Keratinocyte (primary cell): ENCODE results near the gene WDR45B. TPM values are rescaled to one million over a fixed set of nuclear protein-coding genes. Genes with fewer than 3 reads are reported as not detected.

Experiments
- DNase-seq: peaks from one replicate; pipeline ENCODE4 v3.0.0-alpha.2; 2011; ENCODE audit warnings: low read depth, missing footprints, low spot score
- FAIRE-seq: peaks from 2 replicates; lab custom pipeline; 2011; peaks lifted over from hg19 to GRCh38; lab: Jason Lieb, UNC
- H2AFZ ChIP-seq: 2 replicates; pipeline ENCODE4 v1.6.0; 2012; ENCODE audit warnings: low read length, control low read depth, inconsistent platforms; ENCODE audit not compliant: control insufficient read depth
- H3K27ac ChIP-seq: 2 replicates; pipeline ENCODE4 v1.5.1; 2011; ENCODE audit warnings: low read length; ENCODE audit not compliant: control insufficient read depth, insufficient read depth
- H3K27me3 ChIP-seq: 3 replicates; pipeline ENCODE4 v1.6.0; 2011; ENCODE audit warnings: low read length; ENCODE audit not compliant: control insufficient read depth, insufficient read depth; ENCODE audit errors: extremely low read depth
- H3K36me3 ChIP-seq, 2 experiments: 2 replicates in 1 of 2; 3 replicates in 1 of 2; pipeline ENCODE4 v1.5.1; 2011; ENCODE audit warnings: low read length in 2 of 2, mild to moderate bottlenecking in 1 of 2; ENCODE audit not compliant: control insufficient read depth in 2 of 2, insufficient read depth in 2 of 2; ENCODE audit errors: extremely low read depth in 1 of 2
- H3K4me1 ChIP-seq: 3 replicates; pipeline ENCODE4 v1.5.1; 2011; ENCODE audit warnings: low read length; ENCODE audit not compliant: control insufficient read depth, insufficient read depth; ENCODE audit errors: extremely low read depth
- H3K4me2 ChIP-seq: 3 replicates; pipeline ENCODE4 v1.6.0; 2011; ENCODE audit warnings: low read depth, low read length; ENCODE audit not compliant: control insufficient read depth, insufficient read depth; ENCODE audit errors: extremely low read depth
- H3K4me3 ChIP-seq, 3 experiments: fragments of 200-600 bp in 1 of 3; sonication (generic) in 1 of 3; 2 replicates in 2 of 3; 3 replicates in 1 of 3; pipeline ENCODE4 v1.5.1; 2011 to 2016; ENCODE audit warnings: low read length in 3 of 3, mild to moderate bottlenecking in 3 of 3, control low read depth in 2 of 3, inconsistent platforms in 1 of 3, low read depth in 1 of 3, mixed read lengths in 1 of 3, mixed run types in 1 of 3, moderate library complexity in 1 of 3; ENCODE audit not compliant: control insufficient read depth in 2 of 3, insufficient read depth in 2 of 3; ENCODE audit errors: extremely low read depth in 1 of 3
- H3K79me2 ChIP-seq: 2 replicates; pipeline ENCODE4 v1.6.0; 2012; ENCODE audit warnings: low read length; ENCODE audit not compliant: control insufficient read depth, insufficient read depth
- H3K9ac ChIP-seq: 3 replicates; pipeline ENCODE4 v1.6.0; 2011; ENCODE audit warnings: low read length; ENCODE audit not compliant: control insufficient read depth, insufficient read depth; ENCODE audit errors: extremely low read depth
- H3K9me1 ChIP-seq: 3 replicates; pipeline ENCODE4 v1.6.0; 2011; ENCODE audit warnings: low read length; ENCODE audit not compliant: control insufficient read depth, insufficient read depth; ENCODE audit errors: extremely low read depth
- H3K9me3 ChIP-seq: 2 replicates; pipeline ENCODE4 v1.5.1; 2012; ENCODE audit warnings: low read depth, low read length; ENCODE audit not compliant: control insufficient read depth
- H4K20me1 ChIP-seq: 3 replicates; pipeline ENCODE4 v1.6.0; 2011; ENCODE audit warnings: low read length; ENCODE audit not compliant: control insufficient read depth, insufficient read depth; ENCODE audit errors: extremely low read depth
- EZH2 ChIP-seq: IDR thresholded peaks from one replicate; pipeline ENCODE4 v1.6.1; 2012; ENCODE audit warnings: inconsistent platforms, mild to moderate bottlenecking, low read length, moderate library complexity
- dilution Hi-C: fragments of 300-500 bp; cut with MboI; formaldehyde crosslinking; loops from one replicate; pipeline ENCODE4 v1.7.0; 2020; ENCODE audit warnings: low sequenced_read_pairs; ENCODE audit not compliant: extremely low pct_ligation_motif_present
- polyA plus RNA-seq, 5 experiments: library from polyadenylated mRNA; depleted of rRNA in 3 of 5; stranded (reverse) in 3 of 5; stranded (forward) in 1 of 5; unstranded in 1 of 5; fragments of >200 nt; gene quantifications; 1 replicate in 1 of 5; 2 replicates in 3 of 5; 3 replicates in 1 of 5; pipeline versions ENCODE4 v1.2.1 to v1.2.3, GENCODE V29; 2011 to 2012; ENCODE audit warnings: missing spikeins in 2 of 5, low read depth in 1 of 5, low replicate concordance in 1 of 5
- small RNA-seq, 3 experiments: library from RNA; depleted of rRNA; stranded (forward); fragments of <200 nt; gene quantifications; one replicate each; pipeline ENCODE3, GENCODE V24; 2012; ENCODE audit warnings: low read depth in 3 of 3, low replicate concordance in 1 of 3; ENCODE audit not compliant: insufficient read length in 3 of 3
- TF ChIP-seq, protein P1 (sequence below), 3 experiments: IDR thresholded peaks in 1 of 3; conservative IDR thresholded peaks in 1 of 3; optimal IDR thresholded peaks in 1 of 3; 2 replicates in 2 of 3; 3 replicates in 1 of 3; pipeline versions ENCODE3 to v1.5.1; 2011; ENCODE audit warnings: low read length in 3 of 3, mild to moderate bottlenecking in 3 of 3, moderate library complexity in 2 of 3, control low read depth in 1 of 3, inconsistent platforms in 1 of 3; ENCODE audit not compliant: insufficient read depth in 2 of 3; ENCODE audit errors: extremely low read depth in 1 of 3

Gene WDR45B
- polyA plus RNA-seq, 1 donor (not counting 4 experiments of a cell fraction or from before 2014, with no cell fraction given) = 77.2 TPM

DNA sequence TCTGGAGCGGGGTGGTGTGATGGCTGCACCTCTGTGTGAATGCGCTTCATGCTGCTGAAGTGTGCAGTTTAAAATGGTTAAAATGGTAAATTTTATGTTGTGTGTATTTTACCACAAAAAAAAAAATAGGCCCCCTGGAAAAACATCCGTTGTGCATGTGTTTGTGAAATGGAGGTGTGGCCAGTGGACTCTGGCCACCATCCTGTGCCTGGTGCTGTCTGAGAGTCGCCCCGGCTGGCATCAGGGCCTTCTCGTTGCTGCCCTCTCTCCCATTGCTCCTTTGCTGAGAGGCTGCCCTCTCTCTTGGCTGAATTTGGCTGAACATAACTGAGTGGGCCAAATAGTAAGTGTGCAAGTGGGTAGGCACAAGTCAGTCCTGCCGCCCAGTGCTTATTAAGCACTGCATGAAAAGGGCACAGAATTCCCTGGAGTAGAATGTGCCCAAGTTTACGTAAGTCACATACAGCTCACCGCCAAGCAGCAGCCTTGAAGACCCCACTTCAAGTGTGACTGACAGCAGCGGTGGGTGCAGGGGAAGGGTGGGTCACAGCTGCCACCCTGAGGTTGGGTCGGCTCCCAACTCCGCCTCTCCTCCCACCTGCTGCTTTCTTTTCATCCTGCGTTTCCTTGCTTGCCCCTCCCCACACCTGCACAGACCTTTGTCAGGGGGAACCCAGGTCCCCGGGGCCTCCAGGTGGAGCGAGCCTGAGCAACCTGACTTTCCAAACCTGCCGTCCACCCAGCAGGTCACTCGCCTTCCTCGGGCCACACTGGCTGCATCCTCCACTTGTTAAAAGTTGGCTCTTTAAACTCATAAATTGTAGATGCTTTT is 81.9 kb downstream of the WDR45B start:
- Histone ChIP-seq H3K36me3 (peaks cover 40 to 43% of the 10 kb centered on the region in 2 experiments), H3K9me1 (no peaks in the 10 kb centered on the region), H3K9me3 (no peaks in the 10 kb centered on the region), H3K27ac (no peak overlapping the region), H2AFZ (no peak overlapping the region), H4K20me1 (peaks cover 32% of the 10 kb centered on the region), H3K4me3 (no peak overlapping the region), H3K9ac (no peak overlapping the region), H3K4me1 (no peaks in the 10 kb centered on the region), H3K4me2 (no peak overlapping the region), H3K27me3 (no peaks in the 10 kb centered on the region), H3K79me2 (peaks cover 83% of the 10 kb centered on the region)
- dilution Hi-C loops = no loop called here
- no peak for DNase-seq
- no peak for TF ChIP-seq EZH2
- TF ChIP-seq, protein P1, sequence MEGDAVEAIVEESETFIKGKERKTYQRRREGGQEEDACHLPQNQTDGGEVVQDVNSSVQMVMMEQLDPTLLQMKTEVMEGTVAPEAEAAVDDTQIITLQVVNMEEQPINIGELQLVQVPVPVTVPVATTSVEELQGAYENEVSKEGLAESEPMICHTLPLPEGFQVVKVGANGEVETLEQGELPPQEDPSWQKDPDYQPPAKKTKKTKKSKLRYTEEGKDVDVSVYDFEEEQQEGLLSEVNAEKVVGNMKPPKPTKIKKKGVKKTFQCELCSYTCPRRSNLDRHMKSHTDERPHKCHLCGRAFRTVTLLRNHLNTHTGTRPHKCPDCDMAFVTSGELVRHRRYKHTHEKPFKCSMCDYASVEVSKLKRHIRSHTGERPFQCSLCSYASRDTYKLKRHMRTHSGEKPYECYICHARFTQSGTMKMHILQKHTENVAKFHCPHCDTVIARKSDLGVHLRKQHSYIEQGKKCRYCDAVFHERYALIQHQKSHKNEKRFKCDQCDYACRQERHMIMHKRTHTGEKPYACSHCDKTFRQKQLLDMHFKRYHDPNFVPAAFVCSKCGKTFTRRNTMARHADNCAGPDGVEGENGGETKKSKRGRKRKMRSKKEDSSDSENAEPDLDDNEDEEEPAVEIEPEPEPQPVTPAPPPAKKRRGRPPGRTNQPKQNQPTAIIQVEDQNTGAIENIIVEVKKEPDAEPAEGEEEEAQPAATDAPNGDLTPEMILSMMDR (optimal IDR thresholded peaks at IDR 0.05 in 1 of 3, IDR thresholded peaks at IDR 0.05 in 1 of 3, conservative IDR thresholded peaks at IDR 0.05 in 1 of 3; ENCODE audit: extremely low read depth in 1 of 3, insufficient read depth in 2 of 3, low read length in 3 of 3) = no peak
- no peak for FAIRE-seq

DNA sequence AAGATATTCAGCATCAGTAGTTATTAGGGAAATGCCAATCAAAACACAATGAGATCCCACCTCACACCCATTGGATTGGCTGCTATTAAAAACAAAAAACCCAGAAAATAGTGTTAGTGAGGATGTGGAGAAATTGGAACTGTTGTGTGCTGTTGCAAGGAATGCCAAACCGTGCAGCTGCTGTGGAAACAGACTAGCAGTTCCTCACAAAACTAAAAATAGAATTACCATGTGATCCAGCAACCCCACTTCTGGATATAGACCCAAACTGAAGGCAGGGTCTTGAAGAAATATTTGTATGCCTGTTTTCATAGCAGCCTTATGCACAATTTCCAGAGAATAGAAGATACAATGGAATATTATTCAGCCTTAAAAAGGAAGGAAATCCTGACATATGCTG is 82.7 kb downstream of the WDR45B start:
- no peaks in the 10 kb centered on the region for H3K9me3 ChIP-seq
- no peaks in the 10 kb centered on the region for H3K4me1 ChIP-seq
- peaks cover 37% of the 10 kb centered on the region for H4K20me1 ChIP-seq
- TF ChIP-seq, protein P1 (optimal IDR thresholded peaks at IDR 0.05 in 1 of 3, IDR thresholded peaks at IDR 0.05 in 1 of 3, conservative IDR thresholded peaks at IDR 0.05 in 1 of 3; ENCODE audit: extremely low read depth in 1 of 3, insufficient read depth in 2 of 3, low read length in 3 of 3) = no peak
- TF ChIP-seq EZH2 = no peak
- dilution Hi-C loops = no loop called here
- no peaks in the 10 kb centered on the region for H3K9me1 ChIP-seq
- no peak overlapping the region for H3K9ac ChIP-seq
- H3K4me2 ChIP-seq = no peak overlapping the region
- H2AFZ ChIP-seq = no peak overlapping the region
- DNase-seq (no peak), FAIRE-seq (no peak)
- H3K27me3 ChIP-seq = no peaks in the 10 kb centered on the region
- peaks cover 86% of the 10 kb centered on the region for H3K79me2 ChIP-seq
- no peak overlapping the region for H3K27ac ChIP-seq
- H3K36me3 ChIP-seq = peaks cover 36% of the 10 kb centered on the region in 2 experiments
- H3K4me3 ChIP-seq = no peak overlapping the region

Small RNAs within 50 kb of the gene (small RNA-seq; reads per million reads assigned to genes)
- 0 to 0.25 (median 0.07) reads per million in 3 experiments for gene MIR4525

Other genes starting within 250 kb of the WDR45B start
- 5.6 to 7.8 TPM (median 6.6 TPM) in 3 replicates for gene HEXD, start 230.1 kb downstream of the WDR45B start, polyA plus RNA-seq
- gene OGFOD3, start 229.9 kb downstream of the WDR45B start, polyA plus RNA-seq = 10.8 to 21.6 TPM (median 15.3 TPM) in 3 replicates
- 30.2 to 36.0 TPM (median 34.2 TPM) in 3 replicates for gene CYBC1, start 197.7 kb downstream of the WDR45B start, polyA plus RNA-seq
- 31.9 to 36.8 TPM (median 32.9 TPM) in 3 replicates for gene NARF, start 189.7 kb downstream of the WDR45B start, polyA plus RNA-seq
- gene FOXK2, start 128.7 kb downstream of the WDR45B start, polyA plus RNA-seq = 39.4 to 43.9 TPM (median 43.8 TPM) in 3 replicates
- 10.6 to 15.1 TPM (median 11.4 TPM) in 3 replicates for gene RAB40B, start 50.3 kb upstream of the WDR45B start, polyA plus RNA-seq
- gene FN3KRP, start 68.3 kb upstream of the WDR45B start, polyA plus RNA-seq = 24.7 to 26.2 TPM (median 25.7 TPM) in 3 replicates
- 0.10 to 0.35 TPM (median 0.32 TPM) in 3 replicates for gene FN3K, start 87.2 kb upstream of the WDR45B start, polyA plus RNA-seq
- 30.1 to 51.5 TPM (median 36.2 TPM) in 3 replicates for gene TBCD, start 103.6 kb upstream of the WDR45B start, polyA plus RNA-seq
- 1.8 to 9.6 TPM (median 5.5 TPM) in 3 replicates for gene ZNF750, start 191.6 kb upstream of the WDR45B start, polyA plus RNA-seq